DMS153 treated with DMSO at 0.1 percent for 48 hours (cell line): ENCODE results near the gene MAN1C1.
A peak's percentile ranks its signal among the peaks of the same experiment; 100 is the strongest.

Experiments used
- DNase-seq: peaks from one replicate; lab custom pipeline; 2025; ENCODE audit not compliant: unreplicated experiment; lab: John Stamatoyannopoulos, UW

MAN1C1 gene

GRCh38 chr1:25711555-25712298, 95.1 kb downstream of the MAN1C1 start:
- no peak for DNase-seq

- no peak for DNase-seq
These were observed 95.8 kb downstream of the MAN1C1 start for GRCh38 chr1:25712299-25712970.

GRCh38 chr1:25713961-25714360, 97.4 kb downstream of the MAN1C1 start:
- DNase-seq: no peak

GRCh38 chr1:25714372-25714931, 97.9 kb downstream of the MAN1C1 start:
- no peak for DNase-seq

GRCh38 chr1:25715888-25716287, 99.3 kb downstream of the MAN1C1 start:
- no peak for DNase-seq

GRCh38 chr1:25716320-25716719, 99.7 kb downstream of the MAN1C1 start:
- DNase-seq: no peak

GRCh38 chr1:25718732-25719131, 102.1 kb downstream of the MAN1C1 start:
- no peak for DNase-seq

GRCh38 chr1:25720624-25721023, 104.0 kb downstream of the MAN1C1 start:
- DNase-seq: no peak

GRCh38 chr1:25723250-25723880, 106.8 kb downstream of the MAN1C1 start:
- no peak for DNase-seq

GRCh38 chr1:25724201-25724600, 107.6 kb downstream of the MAN1C1 start:
- DNase-seq: no peak

- peak; percentile 25 for DNase-seq
These were observed 108.4 kb downstream of the MAN1C1 start for GRCh38 chr1:25724966-25725365.

GRCh38 chr1:25725482-25725881, 108.9 kb downstream of the MAN1C1 start:
- no peak for DNase-seq

GRCh38 chr1:25727088-25727487, 110.5 kb downstream of the MAN1C1 start:
- no peak for DNase-seq

- peak; percentile 35 for DNase-seq
These were observed 111.2 kb downstream of the MAN1C1 start for GRCh38 chr1:25727635-25728286.

GRCh38 chr1:25728301-25728935, 111.8 kb downstream of the MAN1C1 start:
- DNase-seq: no peak

- DNase-seq: no peak
These were observed 112.5 kb downstream of the MAN1C1 start for GRCh38 chr1:25729045-25729444.

- DNase-seq: no peak
These were observed 113.4 kb downstream of the MAN1C1 start for GRCh38 chr1:25729790-25730644.

GRCh38 chr1:25731148-25731547, 114.6 kb downstream of the MAN1C1 start:
- no peak for DNase-seq

GRCh38 chr1:25731626-25732370, 115.2 kb downstream of the MAN1C1 start:
- DNase-seq: no peak
